GM21529 (cell line): ENCODE measurements around the gene CXorf49B.
"Not testable (repeated sequence)": the region's sequence is repeated elsewhere in the genome, so short reads cannot be mapped to it uniquely, and the experiment has no call there.

Source experiments
- ATAC-seq: cut with Tn5 transposase; IDR thresholded peaks from one replicate; pipeline ENCODE4 v1.9.1; 2021; ENCODE audit not compliant: unreplicated experiment

Gene CXorf49B

GRCh38 chrX:71763049-71763448, at the start of gene CXorf49B:
TSS of gene CXorf49B (plus strand) at chrX:71763349. CDS start at chrX:71763424, 75 bp downstream.
- not testable (repeated sequence) for ATAC-seq

- not testable (repeated sequence) for ATAC-seq
Observed at GRCh38 chrX:71714064-71714463, 49.1 kb upstream of the CXorf49B start.

GRCh38 chrX:71715551-71715950, 47.6 kb upstream of the CXorf49B start:
- not testable (repeated sequence) for ATAC-seq

GRCh38 chrX:71716323-71716722, 46.8 kb upstream of the CXorf49B start:
- ATAC-seq = not testable (repeated sequence)

- ATAC-seq = not testable (repeated sequence)
Observed at GRCh38 chrX:71718185-71718584, 45.0 kb upstream of the CXorf49B start, which contains the start of gene CXorf49. TSS of gene CXorf49 (minus strand) at chrX:71718285. CDS start at chrX:71718151, 134 bp downstream.

GRCh38 chrX:71719195-71719594, 44.0 kb upstream of the CXorf49B start:
- ATAC-seq = not testable (repeated sequence)

- not testable (repeated sequence) for ATAC-seq
Observed at GRCh38 chrX:71720289-71720886, 42.8 kb upstream of the CXorf49B start.

- ATAC-seq = not testable (repeated sequence)
Observed at GRCh38 chrX:71760688-71761281, 2.4 kb upstream of the CXorf49B start.

GRCh38 chrX:71764832-71765231, 1.7 kb downstream of the CXorf49B start:
- not testable (repeated sequence) for ATAC-seq

GRCh38 chrX:71765613-71766012, 2.5 kb downstream of the CXorf49B start:
- not testable (repeated sequence) for ATAC-seq

GRCh38 chrX:71767134-71767533, 4.0 kb downstream of the CXorf49B start:
- ATAC-seq = not testable (repeated sequence)

- ATAC-seq = not testable (repeated sequence)
Observed at GRCh38 chrX:71778322-71778721, 15.2 kb downstream of the CXorf49B start.

GRCh38 chrX:71782225-71782949, 19.2 kb downstream of the CXorf49B start:
- not testable (repeated sequence) for ATAC-seq

- not testable (repeated sequence) for ATAC-seq
Observed at GRCh38 chrX:71782950-71783299, 19.8 kb downstream of the CXorf49B start.

- peak; percentile 51 for ATAC-seq
Observed at GRCh38 chrX:71783569-71784347, 20.6 kb downstream of the CXorf49B start.

GRCh38 chrX:71784348-71784983, 21.3 kb downstream of the CXorf49B start:
- ATAC-seq = peak; percentile 67

- ATAC-seq = not testable (repeated sequence)
Observed at GRCh38 chrX:71806450-71806849, 43.3 kb downstream of the CXorf49B start.

- ATAC-seq = no peak
Observed at GRCh38 chrX:71809886-71810285, 46.7 kb downstream of the CXorf49B start.

GRCh38 chrX:71814123-71814912, 51.2 kb downstream of the CXorf49B start:
- ATAC-seq = no peak
